22Rv1 (cell line): Measurements from ENCODE around the gene CORO2B.

Experiments used
- H3K27ac ChIP-seq: fragments of 450-650 bp; 2 replicates; pipeline ENCODE4 v1.5.1; 2017
- ZFX ChIP-seq: fragments of 450-650 bp; IDR thresholded peaks from 2 replicates; pipeline ENCODE4 v1.6.1; 2017; ENCODE audit warnings: antibody characterized with exemption, borderline replicate concordance
- TF ChIP-seq, protein P1 (sequence below): fragments of 450-650 bp; IDR thresholded peaks from 2 replicates; pipeline ENCODE4 v1.5.1; 2017; ENCODE audit warnings: mild to moderate bottlenecking

The CORO2B gene

DNA sequence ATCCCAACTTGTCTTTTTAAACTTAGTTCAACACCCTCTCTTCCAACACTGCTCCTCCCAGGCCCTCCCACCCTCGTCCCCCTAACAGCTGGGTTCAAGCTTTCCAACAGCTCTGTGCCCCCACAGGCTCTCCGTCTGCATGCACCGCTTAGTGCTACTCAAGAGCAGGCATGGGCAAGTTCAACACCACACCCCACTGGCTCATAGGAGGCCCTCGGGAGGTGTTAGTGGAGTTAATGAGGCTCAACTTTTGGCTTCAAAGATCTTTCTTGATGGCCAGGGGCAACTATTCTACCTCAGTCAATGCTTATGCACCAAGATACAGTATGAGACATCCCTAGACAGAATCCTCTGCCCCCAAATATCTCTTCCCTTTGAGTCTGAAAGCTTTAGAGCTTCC is 127.5 kb downstream of the CORO2B start:
- TF ChIP-seq, protein P1, sequence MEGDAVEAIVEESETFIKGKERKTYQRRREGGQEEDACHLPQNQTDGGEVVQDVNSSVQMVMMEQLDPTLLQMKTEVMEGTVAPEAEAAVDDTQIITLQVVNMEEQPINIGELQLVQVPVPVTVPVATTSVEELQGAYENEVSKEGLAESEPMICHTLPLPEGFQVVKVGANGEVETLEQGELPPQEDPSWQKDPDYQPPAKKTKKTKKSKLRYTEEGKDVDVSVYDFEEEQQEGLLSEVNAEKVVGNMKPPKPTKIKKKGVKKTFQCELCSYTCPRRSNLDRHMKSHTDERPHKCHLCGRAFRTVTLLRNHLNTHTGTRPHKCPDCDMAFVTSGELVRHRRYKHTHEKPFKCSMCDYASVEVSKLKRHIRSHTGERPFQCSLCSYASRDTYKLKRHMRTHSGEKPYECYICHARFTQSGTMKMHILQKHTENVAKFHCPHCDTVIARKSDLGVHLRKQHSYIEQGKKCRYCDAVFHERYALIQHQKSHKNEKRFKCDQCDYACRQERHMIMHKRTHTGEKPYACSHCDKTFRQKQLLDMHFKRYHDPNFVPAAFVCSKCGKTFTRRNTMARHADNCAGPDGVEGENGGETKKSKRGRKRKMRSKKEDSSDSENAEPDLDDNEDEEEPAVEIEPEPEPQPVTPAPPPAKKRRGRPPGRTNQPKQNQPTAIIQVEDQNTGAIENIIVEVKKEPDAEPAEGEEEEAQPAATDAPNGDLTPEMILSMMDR: no peak
- TF ChIP-seq ZFX: no peak
- no peak overlapping the region for H3K27ac ChIP-seq

DNA sequence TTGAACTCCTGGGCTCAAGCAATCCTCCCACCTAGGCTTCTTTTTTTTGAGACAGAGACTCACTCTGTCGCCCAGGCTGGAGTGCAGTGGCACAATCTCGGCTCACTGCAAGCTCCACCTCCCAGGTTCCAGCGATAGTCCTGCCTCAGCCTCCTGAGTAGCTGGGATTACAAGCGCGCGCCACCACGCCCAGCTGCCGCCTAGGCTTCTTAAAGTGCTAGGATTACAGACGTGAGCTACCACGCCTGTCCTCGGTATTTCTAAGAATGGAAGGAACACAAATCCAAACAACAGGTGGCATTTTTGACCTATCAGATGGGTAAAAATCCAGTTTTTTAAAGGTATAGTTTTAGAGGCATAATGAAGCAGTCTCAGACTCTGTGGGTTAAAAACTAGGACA is 128.1 kb downstream of the CORO2B start:
- H3K27ac ChIP-seq: no peak overlapping the region
- no peak for TF ChIP-seq ZFX
- TF ChIP-seq, protein P1: no peak

DNA sequence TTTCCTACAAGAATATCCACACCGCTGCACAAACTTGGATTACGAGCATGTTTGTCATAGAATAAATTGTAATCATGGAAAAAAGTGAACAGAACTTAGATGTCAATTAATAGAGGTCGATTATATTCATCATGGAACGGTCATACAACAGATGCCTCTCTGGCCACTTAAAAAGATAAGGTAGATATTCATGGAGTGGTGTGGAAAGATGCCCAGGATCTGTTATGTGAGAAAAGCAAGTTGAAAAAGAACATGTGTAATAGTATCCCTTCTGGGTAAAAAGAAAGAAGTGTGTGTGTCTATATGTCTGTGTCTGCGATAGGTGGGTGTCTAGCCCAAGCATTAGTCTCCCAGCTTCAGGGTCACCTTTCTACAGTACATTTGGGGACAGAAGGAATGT is 128.6 kb downstream of the CORO2B start:
- TF ChIP-seq, protein P1: no peak
- no peak for TF ChIP-seq ZFX

DNA sequence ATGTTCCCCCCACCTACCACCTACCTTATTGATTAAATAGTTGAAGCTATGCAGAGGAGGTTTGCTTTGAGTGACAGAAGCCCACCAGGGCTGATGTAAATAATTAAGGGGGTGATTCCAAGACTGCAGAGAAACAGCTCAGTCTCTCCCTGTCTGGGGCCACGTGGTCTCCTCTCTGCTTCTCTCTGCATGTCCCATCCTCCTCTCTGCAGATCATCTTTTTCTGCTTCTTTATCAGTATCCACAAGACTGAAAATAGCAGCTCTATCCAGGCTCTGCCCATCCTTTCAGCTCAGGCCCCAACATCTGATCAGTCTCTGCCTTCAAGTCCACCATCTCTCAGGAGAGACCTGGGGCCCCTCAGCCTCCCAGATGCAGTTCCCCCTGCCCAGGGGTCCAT is 131.1 kb downstream of the CORO2B start:
- TF ChIP-seq, protein P1: no peak
- no peak for TF ChIP-seq ZFX
- no peak overlapping the region for H3K27ac ChIP-seq

More for the DNA sequence above, 128.6 kb downstream of the CORO2B start:
- no peak overlapping the region for H3K27ac ChIP-seq

DNA sequence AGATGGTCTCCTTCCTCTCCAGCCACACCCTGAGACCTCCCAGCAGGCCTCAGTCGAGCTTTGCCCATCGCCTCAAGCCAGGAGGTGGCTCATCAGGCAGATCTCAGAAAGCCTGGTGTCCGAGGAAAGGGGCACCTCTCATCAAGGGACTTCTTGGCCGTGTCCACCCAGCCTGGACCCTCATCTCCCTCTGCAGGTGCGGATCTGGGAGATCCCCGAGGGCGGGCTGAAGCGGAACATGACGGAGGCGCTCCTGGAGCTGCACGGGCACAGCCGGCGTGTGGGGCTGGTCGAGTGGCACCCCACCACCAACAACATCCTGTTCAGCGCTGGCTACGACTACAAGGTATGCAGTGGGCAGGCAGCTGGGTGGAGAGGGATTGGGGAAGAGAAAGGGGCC is 131.7 kb downstream of the CORO2B start:
- no peak overlapping the region for H3K27ac ChIP-seq
- TF ChIP-seq, protein P1: no peak
- TF ChIP-seq ZFX: no peak

DNA sequence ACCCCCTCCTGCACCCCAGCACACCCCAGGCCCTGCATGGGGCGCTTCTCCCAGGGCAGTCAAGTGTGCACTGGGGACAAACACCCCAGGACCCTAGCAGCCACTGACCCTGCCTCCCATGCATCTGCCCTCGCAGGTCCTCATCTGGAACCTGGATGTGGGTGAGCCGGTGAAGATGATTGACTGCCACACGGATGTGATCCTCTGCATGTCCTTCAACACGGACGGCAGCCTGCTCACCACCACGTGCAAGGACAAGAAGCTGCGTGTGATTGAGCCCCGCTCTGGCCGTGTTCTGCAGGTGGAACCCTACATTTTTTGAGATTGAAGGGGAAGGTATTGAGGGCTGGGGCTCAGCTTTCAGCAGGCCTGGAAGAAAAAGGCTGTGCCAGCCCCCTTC is 132.6 kb downstream of the CORO2B start:
- H3K27ac ChIP-seq: no peak overlapping the region
- TF ChIP-seq, protein P1: no peak
- no peak for TF ChIP-seq ZFX

DNA sequence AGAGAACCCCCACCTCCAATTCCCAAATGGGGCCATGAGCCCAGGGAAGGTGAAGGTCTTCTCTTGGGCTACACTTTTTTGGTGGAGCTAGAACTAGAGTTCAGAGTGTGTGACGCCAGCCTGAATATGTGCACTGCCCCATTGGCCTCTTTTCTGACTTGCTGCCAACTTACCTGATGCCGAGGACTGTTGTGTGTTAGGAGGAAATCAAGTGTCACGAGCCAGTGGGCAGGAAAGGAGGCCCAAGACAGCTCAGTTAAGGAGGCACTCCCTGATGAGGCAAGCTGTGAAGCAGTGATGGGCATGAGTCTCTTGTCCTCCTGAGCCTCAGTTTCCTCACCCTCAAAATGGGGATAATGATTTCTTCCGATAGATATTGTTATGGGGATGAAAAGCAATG is 134.1 kb downstream of the CORO2B start:
- TF ChIP-seq, protein P1: no peak
- TF ChIP-seq ZFX: no peak

DNA sequence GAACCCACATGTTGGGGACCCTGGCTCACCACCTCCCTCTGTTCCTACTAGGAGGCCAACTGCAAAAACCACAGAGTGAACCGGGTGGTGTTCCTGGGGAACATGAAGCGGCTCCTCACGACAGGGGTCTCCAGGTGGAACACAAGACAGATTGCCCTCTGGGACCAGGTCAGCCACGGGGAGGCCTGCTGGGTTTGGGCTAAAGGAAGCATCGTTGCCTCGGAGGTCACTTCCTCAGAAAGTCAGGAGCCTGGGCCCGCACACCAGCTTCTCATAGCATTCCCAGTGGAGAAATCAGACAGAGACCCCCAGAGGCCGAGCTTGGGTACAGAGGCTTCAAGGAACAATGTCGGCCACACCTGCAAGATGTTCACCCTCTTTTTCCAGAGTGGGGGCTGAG is 135.1 kb downstream of the CORO2B start:
- TF ChIP-seq, protein P1: no peak
- H3K27ac ChIP-seq: no peak overlapping the region

More for the DNA sequence above, 134.1 kb downstream of the CORO2B start:
- H3K27ac ChIP-seq: no peak overlapping the region
